AG08396 (cell line): ENCODE measurements around the gene FOXR1.
A peak's percentile ranks its signal among the peaks of the same experiment; 100 is the strongest.
"Not testable (repeated sequence)": the region's sequence is repeated elsewhere in the genome, so short reads cannot be mapped to it uniquely, and the experiment has no call there.

Experiments used
- DNase-seq: peaks from one replicate; pipeline ENCODE4 v3.0.0; 2012; ENCODE audit warnings: low spot score, mixed read lengths

Gene FOXR1

DNA sequence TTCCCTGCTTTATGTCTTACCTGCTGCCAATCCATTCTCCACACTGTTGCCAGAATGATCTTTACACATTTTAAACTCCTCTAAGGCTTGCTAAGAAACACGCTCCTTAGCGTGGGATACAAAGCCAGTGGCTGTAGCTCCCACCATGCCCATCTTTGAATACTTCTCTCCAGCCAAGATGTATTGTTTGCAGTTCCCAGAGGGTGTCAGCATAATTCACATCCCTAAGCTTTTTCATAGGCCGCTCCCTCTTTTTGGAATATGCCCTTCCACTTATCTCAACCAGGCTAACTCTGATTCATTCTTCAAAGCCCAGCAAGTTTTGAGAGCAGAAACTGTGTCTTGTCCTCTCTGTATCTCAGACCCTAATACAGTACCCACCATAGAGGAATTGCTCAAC, 23.6 kb upstream of the FOXR1 start:
- no peak for DNase-seq

DNA sequence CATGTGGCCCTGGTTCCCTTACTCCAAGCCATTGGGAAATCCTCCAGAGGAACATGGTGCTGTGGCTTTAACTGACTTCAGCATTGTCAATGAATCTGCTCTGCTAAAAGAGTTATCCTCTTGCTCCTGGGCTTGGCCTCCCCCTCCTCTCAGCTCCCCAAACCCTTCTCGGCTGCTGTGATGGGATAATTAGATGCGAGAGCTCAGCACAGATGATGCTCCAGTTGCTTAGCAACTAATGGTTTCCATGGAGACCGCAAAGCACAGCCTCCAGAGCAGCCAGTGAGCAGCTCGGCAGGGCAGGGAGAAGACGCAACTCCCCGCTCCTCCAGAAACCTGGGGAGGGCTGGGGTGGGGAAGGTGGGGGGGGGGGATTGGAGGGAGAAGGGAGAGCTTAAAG, 18.3 kb upstream of the FOXR1 start:
- DNase-seq, result no peak

DNA sequence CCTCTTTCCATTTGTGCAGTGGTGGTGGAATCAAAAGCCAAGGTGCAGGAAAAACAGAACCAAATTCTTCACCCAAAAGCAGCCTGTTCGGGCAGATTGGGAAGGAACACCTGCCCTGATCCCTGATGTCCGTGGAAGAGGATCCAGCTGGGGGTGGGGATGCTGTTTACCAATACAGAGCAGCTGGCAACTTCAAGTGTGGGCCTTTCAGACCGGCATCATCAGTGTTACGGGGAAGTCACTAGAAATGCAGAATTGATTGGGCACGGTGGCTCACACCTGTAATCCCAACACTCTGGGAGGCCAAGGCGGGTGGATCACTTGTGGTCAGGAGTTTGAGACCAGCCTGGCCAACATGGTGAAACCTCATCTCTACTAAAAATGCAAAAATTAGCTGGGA, 17.6 kb upstream of the FOXR1 start:
- DNase-seq, result not testable (repeated sequence)

DNA sequence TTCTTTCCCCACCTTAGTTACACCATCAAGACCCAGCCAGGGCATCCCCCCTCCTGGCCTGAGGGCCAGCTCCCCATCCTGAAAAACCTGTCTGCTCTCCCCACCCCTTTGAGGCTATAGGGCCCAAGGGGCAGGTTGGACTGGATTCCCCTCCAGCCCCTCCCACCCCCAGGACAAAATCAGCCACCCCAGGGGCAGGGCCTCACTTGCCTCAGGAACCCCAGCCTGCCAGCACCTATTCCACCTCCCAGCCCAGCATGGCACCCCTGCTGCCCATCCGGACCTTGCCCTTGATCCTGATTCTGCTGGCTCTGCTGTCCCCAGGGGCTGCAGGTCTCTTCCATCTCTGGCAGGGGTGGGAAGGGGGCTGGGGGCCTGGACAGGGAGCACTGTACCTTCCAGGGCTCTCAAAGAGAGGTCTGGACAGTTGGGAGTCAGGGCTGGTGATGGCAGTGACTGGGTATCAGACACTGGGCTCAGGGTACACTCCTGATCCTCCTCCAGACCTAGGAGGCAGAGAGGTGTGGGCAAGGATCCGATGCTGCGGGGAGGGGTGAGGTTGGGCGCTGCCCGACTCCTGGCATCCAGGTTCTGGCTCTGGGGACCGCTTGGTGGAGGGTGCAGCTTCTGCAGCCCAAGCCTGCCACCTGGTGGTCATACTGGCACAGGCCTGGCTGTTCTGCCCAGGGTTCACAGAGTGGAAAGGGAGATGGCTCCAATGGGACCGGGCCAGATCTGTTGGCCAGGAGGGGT, 15.3 kb upstream of the FOXR1 start, which contains the start of gene UPK2:
Gene UPK2 (plus strand): TSS at position 205 of the 753 bp plus-strand sequence. CDS start 53 bp downstream, at position 258.
- DNase-seq, result peak; percentile 92

DNA sequence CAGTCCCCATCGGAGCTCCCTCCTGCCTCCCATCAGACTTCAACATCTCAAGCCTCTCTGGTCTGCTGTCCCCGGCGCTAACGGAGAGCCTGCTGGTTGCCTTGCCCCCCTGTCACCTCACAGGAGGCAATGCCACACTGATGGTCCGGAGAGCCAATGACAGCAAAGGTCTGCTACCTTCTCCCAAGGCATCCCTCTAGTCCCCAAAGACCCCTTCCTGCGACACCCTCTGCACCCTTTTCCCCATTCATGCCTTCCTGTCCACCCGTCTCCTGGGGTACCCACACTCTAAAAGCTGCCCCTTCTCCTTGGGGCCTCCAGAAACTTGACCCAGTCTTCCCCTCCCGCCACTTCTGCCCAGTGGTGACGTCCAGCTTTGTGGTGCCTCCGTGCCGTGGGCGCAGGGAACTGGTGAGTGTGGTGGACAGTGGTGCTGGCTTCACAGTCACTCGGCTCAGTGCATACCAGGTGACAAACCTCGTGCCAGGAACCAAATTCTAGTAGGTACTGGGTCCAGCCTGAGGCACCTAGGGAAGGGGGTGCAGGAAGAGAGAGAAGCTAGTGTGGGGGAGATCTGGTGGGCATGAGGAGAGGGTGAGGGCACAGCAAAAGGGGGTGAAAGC, 14.6 kb upstream of the FOXR1 start:
- DNase-seq, result no peak

DNA sequence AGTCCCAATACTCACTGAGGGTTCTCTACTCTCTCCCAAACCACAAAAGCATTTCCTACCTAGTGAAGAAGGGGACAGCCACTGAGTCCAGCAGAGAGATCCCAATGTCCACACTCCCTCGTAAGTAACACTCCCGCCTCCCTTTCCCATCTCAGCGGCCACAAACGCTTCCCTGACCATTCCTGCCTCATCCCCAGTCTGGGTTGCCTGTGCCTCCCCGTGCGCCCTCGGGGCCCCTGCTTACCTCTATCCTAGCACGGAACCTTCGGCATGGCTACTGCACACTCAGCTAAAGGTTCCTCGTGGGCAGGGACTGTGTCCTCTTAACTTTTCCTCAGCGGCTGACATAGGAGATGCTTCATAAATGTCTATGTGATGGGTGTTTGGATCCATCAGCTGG, 14.0 kb upstream of the FOXR1 start:
- no peak for DNase-seq

DNA sequence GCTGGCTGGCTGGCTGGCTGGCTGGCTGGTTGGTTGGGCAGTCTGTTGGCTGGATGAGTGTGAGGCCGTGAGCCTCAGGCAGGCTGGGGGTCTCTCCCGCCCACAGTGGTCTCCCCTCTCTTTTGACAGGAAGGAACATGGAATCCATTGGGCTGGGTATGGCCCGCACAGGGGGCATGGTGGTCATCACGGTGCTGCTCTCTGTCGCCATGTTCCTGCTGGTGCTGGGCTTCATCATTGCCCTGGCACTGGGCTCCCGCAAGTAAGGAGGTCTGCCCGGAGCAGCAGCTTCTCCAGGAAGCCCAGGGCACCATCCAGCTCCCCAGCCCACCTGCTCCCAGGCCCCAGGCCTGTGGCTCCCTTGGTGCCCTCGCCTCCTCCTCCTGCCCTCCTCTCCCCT, 13.6 kb upstream of the FOXR1 start:
- no peak for DNase-seq

DNA sequence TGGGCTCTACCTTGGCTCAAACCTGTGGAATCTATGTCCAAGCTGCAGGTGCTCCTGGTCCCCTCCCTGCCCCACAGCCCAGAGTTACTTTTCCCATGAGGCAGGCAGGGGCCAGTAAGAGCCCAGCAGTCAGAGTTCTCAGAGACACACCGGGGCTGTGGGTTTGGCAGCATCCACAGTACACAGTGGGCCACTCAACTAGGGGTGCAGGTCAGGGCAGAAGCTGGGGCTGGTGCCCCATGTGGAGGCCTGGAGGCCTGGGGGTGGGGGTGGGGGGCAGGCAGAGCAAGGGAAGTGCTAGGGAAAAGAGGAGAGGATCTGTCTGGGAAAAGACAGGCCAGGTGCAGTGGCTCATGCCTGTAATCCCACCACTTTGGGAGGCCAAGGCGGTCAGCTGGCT, 13.0 kb upstream of the FOXR1 start:
- DNase-seq, result no peak

DNA sequence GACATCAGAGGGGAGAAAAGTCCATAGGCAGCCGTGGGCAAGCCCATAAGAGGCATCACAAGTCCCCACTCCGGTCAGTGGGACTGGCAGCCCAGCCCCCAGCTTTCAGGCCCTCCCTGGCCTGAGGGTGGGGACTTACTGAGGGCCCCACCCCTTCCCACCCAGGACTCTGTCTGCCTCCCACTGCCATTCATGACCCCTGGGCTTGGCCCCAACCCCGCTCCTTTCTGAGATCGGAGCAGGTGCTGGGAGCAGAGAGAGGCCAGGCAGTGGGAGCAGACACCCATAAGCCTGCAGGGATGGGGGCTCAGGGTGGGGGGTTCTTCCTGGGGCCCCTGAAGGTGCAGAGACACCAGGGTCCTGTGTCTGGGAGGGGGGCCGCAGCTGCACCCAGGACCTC, 10.4 kb upstream of the FOXR1 start:
- DNase-seq, result no peak

DNA sequence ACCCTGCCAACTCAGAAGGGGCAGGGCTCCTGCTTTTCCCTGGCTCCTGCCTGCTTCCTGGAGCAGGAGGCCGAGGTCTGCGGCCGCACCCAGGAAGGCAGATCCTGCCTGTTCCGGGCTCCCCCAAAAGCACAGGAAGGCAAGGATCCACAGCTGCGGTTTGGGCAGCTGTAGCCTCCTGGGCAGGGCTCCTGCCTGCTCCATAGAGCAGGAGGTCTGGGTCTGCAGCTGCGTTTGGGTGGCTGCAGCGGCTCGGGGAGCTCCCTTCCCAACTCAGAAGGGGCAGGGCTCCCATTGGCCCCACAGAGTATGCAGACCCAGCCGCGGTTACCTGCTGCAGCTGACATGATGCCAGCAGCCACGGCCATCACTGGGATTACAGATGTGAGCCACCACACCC, 10.0 kb upstream of the FOXR1 start:
- no peak for DNase-seq

DNA sequence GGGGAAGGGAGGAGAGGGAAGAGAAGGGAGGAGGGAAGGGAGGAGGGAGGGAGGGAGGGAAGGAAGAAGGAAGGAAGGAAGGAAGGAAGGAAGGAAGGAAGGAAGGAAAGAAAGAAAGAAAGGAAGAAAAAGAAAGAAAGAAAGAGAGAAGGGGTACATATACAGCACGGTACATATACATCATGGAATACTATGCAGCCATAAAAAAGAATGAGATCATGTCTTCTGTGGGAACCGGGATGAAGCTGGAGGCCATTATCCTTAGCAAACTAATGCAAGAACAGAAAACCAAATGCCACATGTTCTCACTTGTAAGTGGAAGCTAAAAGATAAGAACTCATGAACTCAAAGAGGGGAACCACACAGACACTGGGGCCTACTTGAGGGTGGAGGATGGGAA, 2.1 kb upstream of the FOXR1 start:
- not testable (repeated sequence) for DNase-seq

DNA sequence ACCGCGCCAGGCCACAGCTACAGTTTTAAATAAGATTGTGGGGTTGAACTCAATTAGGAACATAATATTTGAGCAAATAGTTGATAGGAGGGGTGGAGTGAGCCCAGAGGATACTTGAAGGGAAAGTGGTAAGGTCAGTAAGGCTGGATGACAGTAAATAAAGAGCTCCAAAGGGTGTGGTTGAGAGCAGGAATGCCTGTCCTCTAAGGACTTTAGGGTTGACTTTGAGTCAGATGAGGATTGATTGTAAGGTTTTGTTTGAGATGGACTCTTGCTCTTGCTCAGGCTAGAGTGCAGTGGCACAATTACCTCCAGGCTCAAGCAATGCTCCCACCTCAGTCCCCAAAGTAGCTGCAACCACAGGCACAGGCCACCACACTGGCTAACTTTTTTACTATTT, 2.4 kb downstream of the FOXR1 start:
- DNase-seq, result no peak

DNA sequence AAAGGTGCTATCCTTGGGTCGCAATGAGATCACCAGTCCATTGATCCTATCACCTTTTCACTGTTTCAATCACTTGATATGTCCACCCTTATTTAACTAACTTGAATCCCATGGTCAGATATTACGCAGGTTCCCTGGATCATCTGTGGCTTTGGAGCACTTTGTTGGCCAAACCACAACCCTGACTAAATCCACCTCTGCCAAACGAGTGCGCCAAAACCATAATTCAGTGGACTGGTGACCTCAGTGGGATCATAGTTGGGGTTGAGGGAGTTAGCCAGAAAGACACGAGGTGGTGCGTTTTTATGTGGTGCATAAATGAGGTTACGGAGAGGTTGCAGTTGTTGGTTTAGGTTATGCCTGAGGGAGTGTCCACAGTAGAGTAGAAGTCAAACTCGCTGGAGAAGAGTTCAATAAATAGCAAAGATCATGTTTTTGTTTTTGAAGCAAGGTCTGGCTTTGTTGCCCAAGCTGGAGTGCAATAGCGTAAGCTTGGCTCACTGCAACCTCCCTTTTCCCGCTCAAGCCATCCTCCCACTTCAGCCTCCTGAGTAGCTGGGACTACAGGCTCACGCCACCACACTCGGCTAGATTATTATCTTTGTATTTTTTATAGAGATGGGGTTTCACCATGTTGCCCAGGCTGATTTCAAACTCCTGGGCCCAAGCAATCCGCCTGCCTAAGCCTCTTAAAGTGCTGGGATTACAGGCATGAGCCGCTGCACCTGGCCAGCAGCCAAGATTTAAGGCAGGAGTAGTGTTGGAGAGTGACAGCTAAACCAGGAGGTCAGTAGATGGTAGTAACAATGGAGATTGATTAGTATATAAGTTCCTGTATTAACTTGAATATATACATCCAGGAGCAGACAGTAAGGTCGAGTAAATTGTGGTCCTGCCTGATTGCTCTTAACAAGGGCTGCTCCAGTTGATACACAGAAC, 4.5 kb downstream of the FOXR1 start:
- no peak for DNase-seq

DNA sequence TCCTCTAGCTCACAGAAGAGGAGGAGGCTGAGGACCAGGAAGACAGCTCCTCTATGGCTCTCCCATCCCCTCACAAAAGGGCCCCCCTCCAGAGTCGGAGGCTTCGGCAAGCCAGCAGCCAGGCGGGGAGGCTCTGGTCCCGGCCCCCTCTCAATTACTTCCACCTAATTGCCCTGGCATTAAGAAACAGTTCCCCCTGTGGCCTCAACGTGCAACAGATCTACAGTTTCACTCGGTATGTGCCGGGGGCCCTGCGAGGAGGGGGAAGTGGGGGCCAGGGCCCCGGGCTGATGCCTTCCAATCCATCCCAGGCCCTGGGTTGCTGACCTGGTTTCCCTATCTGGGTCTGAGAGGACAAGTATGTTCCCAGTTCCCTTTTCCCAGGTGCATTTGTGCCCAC, 7.9 kb downstream of the FOXR1 start:
- DNase-seq, result no peak

DNA sequence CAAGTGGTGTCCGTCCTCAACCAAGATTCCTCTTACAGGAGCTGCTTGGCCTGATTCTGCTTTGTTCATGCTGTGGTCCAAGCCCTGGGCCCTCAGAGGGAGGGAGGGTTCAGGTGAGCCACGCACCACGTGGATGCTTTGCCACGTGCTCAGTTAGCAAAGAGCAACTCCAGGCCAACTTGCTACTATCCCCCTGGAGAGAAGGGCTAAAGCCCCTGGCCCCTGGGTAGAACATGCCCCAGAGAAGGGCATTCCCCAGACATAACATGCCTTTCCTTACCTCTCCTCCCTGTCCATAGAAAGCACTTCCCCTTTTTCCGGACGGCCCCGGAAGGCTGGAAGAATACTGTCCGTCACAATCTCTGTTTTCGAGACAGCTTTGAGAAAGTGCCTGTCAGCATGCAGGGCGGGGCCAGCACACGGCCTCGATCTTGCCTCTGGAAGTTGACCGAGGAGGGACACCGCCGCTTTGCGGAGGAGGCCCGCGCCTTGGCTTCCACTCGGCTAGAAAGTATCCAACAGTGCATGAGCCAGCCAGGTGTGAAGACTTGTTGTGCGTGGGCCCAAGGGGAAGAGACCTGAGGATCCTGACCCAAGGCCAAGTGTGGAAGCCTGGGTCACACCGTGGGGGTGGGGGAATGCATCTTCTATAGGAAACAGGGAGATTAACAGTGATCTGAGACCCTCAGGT, 8.8 kb downstream of the FOXR1 start:
- no peak for DNase-seq

DNA sequence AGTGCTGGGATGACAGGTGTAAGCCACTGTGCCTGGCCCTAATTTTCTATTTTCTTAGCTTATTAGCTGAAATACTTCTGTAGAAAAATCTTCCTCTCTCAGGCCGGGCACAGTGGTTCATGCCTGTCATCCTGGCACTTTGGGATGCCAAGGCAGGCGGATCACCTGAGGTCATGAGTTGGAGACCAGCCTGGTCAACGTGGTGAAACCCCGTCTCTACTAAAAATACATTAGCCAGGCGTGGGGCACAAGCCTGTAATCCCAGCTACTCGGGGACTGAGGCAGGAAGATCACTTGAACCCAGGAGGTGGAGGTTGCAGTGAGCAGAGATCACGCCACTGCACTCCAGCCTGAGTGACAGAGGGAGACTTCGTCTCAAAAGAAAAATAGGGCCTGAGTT, 12.8 kb downstream of the FOXR1 start:
- not testable (repeated sequence) for DNase-seq

DNA sequence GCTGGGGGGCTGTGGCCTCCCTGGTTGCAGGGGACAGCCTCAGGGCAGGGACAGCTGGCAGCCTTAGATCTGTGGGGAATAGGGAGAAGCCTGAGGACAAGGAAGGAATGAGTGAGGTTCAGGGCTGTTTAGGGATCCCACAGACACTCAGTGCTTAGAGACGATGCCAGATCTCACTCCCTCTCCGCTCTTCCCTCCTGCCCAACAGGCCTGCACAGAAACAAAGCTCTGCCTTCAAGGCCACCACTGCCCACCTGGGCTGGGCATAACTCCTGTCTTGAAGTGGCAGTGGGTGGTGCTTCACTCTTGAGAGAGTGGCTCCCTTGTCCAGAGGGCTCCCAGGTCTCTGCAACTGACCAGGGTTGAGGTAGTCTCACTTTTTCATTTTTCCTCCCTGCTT, 13.3 kb downstream of the FOXR1 start:
- DNase-seq, result no peak

DNA sequence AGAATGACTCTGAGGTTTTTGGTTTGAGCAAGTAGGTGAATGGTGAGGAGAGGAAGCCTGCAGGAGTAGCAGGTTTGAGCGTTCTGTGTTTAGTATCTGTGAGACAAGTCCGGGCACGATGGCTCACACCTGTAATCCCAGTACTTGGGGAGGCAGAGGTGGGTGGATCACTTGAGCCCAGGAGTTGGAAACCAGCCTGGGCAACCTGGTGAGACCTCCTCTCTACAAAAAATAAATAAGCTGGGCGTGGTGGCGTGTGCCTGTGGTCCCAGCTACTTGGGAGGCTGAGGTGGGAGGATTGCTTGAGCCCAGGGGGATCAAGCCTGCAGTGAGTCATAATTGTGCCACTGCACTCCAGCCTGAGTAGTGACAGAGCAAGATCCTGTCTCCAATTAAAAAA, 16.7 kb downstream of the FOXR1 start:
- DNase-seq, result no peak

DNA sequence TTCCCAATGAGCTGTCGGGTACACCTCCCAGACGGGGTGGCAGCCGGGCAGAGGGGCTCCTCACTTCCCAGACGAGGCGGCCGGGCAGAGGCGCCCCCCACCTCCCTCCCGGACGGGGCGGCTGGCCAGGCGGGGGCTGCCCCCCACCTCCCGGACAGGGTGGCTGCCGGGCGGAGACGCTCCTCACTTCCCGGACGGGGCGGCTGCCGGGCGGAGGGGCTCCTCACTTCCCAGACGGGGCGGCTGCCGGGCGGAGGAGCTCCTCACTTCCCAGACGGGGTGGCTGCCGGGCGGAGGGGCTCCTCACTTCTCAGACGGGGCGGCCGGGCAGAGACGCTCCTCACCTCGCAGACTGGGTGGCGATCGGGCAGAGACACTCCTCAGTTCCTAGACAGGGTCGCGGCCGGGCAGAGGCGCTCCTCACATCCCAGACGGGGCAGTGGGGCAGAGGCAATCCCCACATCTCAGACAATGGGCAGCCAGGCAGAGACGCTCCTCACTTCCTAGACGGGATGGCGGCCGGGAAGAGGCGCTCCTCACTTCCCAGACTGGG, 20.0 kb downstream of the FOXR1 start:
- not testable (repeated sequence) for DNase-seq

DNA sequence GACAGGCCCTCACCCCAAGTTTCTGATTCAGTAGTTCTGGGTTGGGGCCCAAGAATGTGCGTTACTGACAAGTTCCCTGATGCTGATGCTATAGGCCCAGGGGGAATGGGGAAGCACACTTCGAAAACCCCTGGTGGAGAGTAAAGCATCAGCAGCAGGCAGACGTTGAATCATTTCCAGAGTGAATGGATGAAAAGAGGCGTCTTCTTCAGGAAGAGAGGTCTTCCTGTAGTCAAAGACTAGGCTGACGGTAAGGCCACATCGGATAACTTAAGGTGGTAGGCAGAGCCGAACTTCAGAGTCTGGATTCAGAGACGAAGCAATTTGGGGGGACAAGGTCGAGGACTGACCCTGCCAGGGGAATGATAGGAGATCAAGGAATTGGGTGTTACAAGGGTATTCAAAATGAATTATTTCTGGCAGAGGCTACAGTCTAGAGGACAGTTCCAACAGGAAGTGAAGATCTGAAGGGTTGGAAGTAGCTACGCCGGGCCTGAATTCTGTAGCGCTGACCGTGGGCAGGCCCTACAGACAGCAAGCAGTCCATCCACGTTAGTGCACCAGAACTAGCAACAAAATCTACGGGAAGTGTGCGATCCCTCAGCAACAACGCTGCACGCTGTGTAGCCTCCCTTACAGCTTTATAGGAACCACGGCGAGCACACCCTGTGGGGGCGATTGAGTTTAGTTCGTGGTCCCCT, 25.5 kb downstream of the FOXR1 start:
- DNase-seq, result peak; percentile 64
